KOPT-K1 (cell line): ENCODE results near the gene SRL.
"Not testable (repeated sequence)": the region's sequence is repeated elsewhere in the genome, so short reads cannot be mapped to it uniquely, and the experiment has no call there.

Experiments used
- H3K27ac ChIP-seq: fragments of 200-600 bp; sonication (generic); 2 replicates; pipeline ENCODE4 v1.5.1; 2016; ENCODE audit warnings: antibody characterized with exemption, mild to moderate bottlenecking, low read depth, low read length; ENCODE audit not compliant: poor library complexity, severe bottlenecking
- H3K36me3 ChIP-seq: fragments of 200-600 bp; sonication (generic); 2 replicates; pipeline ENCODE4 v1.5.1; 2017; ENCODE audit warnings: antibody characterized with exemption, mild to moderate bottlenecking, low read length, moderate library complexity; ENCODE audit not compliant: insufficient read depth
- H3K9me3 ChIP-seq: fragments of 200-600 bp; sonication (generic); 2 replicates; pipeline ENCODE4 v1.5.1; 2017; ENCODE audit warnings: antibody characterized with exemption, low read length, mild to moderate bottlenecking; ENCODE audit not compliant: insufficient read depth, poor library complexity, severe bottlenecking

Gene SRL

DNA sequence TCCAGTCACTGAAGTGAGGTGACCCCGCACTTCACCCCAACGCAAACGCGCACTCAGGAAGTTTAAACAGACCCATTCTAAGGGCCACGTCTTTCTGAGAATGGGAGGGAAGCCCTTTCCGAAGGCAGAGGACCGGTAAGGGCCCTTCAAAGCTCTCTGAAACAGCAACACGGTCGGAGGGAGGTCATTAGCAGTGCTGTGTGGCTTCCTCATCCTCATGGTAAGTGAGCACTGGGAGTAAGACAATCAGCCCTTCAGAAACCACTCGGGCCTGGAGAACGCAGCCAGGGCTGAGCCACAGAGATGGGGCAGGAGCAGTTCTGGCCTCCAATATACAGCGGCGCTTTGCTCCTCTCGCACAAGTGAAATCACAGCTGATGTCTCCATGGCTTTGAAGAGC lies 23.7 kb downstream of the SRL start:
- no peak overlapping the region for H3K27ac ChIP-seq
- no peaks in the 10 kb centered on the region for H3K9me3 ChIP-seq
- no peaks in the 10 kb centered on the region for H3K36me3 ChIP-seq

DNA sequence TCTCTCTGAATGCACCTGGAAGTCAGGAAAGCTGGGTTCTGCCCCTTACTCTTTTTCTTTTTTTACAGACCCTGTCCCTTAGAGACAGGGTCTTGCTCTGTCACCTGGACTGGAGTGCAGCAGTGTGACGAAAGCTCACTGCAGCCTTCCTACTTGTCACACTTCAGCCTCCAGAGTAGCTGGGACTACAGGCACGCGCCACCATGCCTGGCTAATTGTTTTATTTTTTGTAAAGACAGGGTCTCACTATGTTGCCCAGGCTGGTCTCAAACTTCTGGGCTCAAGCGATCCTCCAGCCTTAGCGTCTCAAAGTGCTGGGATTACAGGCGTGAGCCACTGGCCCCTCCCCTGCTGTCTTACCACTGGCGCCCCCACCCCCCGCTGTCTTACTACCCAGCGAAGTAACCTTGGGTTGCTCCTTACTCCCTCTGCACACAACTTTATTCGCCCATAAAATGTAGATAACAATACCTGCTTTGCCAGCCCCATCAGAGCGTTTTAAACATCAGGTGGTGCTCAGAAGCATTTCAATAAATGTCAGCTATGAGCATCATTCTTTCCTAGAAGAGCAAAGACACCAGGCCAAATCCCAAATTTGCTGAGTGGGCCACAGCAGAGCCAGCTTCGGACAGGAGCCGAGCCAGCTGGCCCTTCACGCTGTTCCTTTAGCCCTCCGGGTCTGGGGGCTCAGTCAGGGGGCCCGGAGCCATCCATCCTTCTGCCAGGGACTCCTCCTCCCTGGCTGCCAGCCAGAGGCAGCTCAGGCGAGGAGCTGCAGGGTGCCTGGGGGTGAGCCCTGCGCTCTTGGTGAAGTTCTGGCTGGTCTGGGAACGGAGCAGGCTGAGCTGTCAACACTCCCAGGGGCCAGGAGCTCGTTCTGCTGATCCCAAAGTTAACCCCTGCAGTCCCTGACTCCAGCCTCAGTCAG lies 24.4 kb downstream of the SRL start:
- no peak overlapping the region for H3K27ac ChIP-seq
- no peaks in the 10 kb centered on the region for H3K9me3 ChIP-seq
- H3K36me3 ChIP-seq, result no peaks in the 10 kb centered on the region

DNA sequence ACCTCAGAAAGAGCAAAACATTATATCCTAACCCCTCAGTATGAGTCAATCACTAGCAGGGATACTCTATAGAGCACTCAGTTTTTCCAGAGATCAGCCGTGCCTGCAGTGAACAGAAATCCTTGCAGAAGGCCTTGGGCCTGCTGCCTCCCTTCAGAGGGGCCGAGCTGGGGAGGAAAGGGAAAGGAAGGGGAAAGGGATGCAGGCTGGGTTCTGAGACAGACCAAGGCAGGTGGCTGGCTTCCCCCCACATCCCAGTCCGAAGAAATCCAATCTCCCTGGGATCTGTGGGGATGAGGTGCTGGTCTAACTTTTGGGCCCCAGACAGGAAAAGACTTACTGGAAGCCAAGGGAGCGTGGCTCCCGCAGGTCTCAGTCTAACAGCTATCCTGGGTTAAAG lies 25.3 kb downstream of the SRL start:
- Histone ChIP-seq H3K36me3 (no peaks in the 10 kb centered on the region), H3K27ac (no peak overlapping the region), H3K9me3 (no peaks in the 10 kb centered on the region)

DNA sequence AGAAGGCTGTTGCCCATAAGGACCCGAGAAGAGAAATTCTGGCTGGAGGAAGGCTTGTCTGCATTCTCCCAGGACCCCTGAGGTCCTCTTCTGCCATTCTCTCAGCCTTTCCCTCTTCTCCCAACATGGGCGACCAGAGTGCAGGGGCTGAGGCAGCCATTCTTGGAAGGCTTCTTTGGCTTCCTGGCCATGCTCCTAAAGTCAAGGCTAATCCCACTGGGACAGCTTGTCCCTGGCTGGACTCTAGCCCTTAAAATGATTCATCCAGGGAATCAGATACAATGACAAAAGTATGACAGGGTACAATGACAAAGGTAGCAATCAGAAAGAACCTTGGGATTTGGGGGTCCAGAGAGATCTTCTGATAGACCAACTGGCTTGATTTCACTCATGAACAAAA lies 26.8 kb downstream of the SRL start:
- Histone ChIP-seq H3K36me3 (no peaks in the 10 kb centered on the region), H3K27ac (no peak overlapping the region), H3K9me3 (no peaks in the 10 kb centered on the region)

DNA sequence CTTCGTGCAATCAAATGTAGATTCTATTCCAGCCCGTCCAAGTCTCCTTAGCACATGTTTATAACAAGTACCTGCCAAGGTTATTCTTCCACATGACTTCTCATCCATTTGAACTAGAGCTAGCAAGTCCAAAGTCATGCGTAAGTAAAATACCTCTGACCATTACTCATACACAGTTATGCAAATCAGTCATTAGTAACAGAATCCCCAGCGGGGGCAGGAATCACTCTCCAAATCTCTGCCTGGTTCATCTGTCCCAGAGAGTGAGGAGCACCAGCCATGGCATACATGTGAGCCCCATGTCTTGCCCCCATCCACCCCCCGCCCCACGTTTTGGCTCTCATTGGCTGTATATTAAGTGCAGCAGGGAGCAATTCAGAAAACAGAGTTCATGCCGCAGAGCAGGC lies 27.7 kb downstream of the SRL start:
- no peak overlapping the region for H3K27ac ChIP-seq
- H3K36me3 ChIP-seq, result no peaks in the 10 kb centered on the region
- H3K9me3 ChIP-seq, result no peaks in the 10 kb centered on the region

DNA sequence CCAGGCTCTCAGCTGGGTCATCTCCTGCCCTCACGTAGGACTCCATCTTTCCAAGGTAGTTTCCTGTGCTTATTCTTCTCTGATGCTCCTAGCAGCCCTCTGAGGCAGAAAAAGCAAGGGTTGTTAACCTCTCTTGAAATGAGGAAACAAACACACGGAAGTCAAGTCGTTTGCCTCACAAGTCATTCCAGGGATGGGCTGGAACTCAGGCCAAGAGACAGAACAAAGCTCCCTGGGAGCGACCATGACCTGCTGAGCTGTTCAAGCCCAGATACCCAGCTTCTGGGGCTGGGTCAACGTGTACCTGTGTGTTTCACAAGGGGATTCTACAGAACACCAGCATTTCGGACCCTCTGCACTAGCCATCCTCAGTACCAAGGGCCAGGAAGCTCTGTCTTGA lies 28.1 kb downstream of the SRL start:
- H3K27ac ChIP-seq, result no peak overlapping the region

DNA sequence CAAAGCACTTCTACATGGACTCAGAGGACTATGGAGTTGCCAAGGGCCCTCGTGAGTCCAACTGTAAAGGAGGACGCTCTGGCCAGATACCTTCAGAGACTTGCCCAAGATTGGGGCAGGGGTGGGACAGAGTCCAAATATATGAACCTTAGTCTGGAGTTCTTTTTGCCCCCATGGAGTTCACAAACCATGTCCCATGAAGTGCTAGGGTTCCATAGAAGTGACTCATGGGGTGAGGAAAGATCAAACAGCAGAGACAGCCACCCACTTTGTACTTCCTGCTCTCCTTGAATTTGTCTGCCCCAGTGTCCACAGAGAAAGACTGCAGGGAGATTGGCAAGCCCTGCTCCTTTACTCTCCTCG lies 29.0 kb downstream of the SRL start:
- Histone ChIP-seq H3K27ac (no peak overlapping the region), H3K36me3 (no peaks in the 10 kb centered on the region), H3K9me3 (no peaks in the 10 kb centered on the region)

More for the DNA sequence above, 28.1 kb downstream of the SRL start:
- H3K36me3 ChIP-seq, result no peaks in the 10 kb centered on the region
- no peaks in the 10 kb centered on the region for H3K9me3 ChIP-seq

DNA sequence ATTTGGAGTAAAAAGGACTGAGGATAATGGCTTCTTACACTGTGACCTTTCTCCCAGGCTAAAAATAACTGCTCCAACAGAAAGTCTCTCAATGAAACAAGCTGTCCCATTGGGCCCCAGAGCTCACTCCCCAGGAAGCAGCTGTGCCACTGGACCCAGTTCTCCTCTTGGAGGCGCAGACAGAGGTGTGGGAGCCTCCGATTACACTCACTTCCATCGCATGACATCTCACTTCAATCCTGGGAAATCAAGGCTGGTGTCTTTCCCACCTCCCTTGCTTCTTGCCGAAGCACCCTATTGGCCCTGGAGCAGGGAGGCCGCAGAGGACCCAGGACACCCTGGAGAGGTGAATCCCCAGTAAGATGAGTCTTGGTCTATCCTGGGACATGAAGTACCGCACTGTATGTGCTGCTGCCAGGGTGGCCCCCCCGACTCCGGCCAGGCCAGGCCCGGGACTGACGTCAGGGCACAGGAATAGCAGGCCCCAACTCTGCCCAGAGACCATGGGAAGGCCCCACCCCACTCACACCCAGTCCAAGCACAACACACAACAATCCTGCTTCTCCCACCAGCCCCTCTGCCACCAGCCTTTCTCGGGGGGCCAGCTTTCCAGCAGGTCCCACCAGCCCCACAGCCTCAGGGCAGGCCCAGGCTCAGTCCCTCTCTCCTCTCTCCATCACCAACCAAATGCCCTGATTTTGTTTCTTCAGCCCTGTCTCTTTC lies 29.5 kb downstream of the SRL start:
- no peaks in the 10 kb centered on the region for H3K36me3 ChIP-seq
- H3K9me3 ChIP-seq, result no peaks in the 10 kb centered on the region
- H3K27ac ChIP-seq, result no peak overlapping the region

DNA sequence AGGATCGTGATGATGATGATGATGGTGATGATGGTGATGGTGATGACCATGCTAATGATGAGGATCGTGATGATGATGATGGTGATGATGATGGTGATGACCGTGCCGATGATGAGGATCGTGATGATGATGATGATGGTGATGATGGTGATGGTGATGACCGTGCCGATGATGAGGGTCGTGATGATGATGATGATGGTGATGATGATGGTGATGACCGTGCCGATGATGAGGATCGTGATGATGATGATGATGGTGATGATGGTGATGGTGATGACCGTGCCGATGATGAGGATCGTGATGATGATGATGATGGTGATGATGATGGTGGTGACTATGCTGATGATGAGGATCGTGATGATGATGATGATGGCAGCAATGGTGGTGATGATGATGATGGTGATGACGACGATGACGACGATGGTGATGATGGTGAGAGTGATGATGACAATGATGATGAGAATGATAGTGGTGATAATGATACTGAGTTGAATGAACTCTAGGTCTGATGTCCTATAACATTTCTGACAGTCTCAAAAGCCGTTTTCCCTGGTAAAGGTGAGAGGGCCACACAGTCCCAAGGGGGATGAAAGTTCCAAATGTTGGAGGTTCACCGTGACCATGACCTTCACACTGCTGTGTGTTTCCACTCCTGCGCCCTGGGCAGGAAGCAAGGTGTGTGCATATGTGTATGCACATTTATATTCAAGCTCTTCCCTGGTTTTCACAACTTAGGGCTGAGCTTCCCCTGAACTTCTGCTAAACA lies 30.3 kb downstream of the SRL start:
- H3K9me3 ChIP-seq, H3K36me3 ChIP-seq, H3K27ac ChIP-seq: not testable (repeated sequence)

DNA sequence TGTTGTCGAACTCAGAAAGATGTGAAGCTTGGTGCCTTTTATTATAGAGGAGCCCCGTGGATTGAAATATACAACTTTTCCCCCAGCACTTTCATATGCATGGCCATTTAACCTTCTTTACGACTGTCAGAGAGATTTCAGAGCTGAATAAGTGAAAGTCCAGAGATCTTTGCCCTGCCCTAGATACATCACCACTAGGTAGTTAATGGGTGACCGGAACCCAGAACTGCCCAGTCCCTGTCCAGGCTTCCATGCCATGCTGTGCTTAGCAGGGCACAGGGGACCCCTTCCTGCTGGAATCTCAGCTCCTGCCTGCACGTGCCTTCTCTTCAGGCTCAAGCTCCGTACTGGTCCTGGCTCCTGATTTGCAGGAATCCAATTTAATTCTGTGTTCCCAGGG lies 32.2 kb downstream of the SRL start:
- Histone ChIP-seq H3K36me3 (no peaks in the 10 kb centered on the region), H3K27ac (no peak overlapping the region), H3K9me3 (no peaks in the 10 kb centered on the region)

DNA sequence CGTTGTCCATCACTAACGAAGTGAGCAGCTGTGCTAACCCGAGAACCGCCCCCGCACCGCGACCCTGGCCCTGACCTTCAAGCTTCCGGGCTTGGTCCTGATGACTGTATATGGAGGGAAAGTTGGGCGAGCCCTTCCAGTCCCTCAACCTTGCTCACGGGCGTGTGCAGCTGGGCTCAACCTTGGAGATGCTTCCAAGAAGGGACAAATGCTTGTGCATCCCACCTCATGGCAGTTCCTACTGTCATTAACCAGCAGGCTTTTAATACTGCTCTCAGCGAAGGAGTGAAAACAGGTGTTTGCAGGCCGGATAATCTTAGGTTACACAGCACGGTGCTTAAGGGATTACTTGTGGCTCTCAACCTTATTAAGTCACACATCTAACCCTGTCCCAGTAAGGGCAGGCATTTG lies 33.5 kb downstream of the SRL start:
- no peaks in the 10 kb centered on the region for H3K9me3 ChIP-seq
- no peak overlapping the region for H3K27ac ChIP-seq
- no peaks in the 10 kb centered on the region for H3K36me3 ChIP-seq

DNA sequence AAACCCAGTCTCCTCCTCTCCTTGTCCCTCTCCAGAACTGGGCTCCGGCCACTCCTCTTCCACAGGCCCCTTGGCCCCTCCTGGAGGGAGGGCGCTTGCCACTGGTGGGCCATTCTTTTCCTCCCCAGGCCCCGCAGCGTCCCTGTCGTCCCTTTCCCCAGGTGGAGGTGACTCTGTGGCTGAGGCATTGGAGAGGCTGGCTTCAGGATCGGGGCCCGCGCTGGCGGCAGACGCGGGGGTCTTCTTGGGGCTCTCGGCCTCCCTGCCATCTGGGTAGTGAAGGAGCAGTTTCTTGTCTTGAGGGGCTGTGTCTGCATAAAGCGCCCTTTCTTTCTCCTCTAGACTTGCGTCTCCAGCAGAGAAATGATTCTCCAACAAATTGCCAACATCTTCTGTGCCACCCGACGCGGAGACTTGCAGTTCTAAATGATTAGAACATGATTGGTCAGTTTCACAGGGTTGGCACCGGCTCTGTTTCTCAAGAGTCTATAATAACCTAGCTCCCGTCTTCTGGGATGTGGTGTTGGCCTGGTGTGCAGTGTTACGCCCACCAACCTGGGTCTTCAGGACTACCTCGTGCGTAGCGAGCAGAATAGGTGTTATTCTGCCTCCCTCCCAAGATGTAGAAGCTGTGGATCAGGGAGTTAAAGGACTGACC lies 34.1 kb downstream of the SRL start:
- no peaks in the 10 kb centered on the region for H3K36me3 ChIP-seq
- no peaks in the 10 kb centered on the region for H3K9me3 ChIP-seq
- no peak overlapping the region for H3K27ac ChIP-seq

DNA sequence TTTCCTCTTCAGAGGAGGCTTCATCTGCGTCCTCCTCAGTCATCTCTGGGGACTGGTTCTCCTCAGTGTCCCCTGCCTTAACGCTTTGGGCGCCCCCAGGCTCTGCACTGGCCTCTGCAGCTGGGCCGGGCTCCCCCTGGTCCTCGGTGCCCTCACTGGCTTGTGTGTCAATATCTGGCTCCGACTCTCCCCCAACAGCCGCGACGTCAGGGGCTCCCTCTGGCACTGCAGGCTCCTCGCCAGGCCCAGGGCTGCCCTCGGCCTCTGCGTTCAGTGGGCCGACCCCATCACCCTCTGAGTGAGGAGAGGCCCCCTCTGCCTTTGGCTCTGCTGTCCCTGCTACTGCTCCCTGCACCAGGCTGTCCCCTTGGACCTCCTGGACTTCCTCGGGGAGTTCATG lies 34.7 kb downstream of the SRL start:
- H3K36me3 ChIP-seq, result no peaks in the 10 kb centered on the region

DNA sequence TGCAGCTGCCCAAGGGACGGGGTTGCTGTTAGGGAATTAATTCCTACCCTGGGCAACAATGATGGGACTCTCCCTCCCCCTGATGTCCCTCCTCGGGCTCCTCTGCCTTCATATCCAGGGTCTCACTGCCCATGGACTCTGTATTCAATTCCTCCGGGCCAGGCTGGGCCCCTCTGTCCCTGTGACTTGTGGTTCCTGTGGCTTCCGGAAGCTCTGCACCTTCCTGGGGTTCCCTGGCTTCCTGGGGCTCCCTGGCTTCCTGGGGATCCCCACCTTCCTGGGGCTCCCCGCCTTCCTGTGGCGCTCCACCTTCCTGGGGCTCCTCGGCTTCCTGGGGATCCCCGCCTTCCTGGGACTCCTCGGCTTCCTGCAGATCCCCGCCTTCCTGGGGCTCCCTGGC lies 35.2 kb downstream of the SRL start:
- Histone ChIP-seq H3K9me3 (no peaks in the 10 kb centered on the region), H3K27ac (no peak overlapping the region), H3K36me3 (no peaks in the 10 kb centered on the region)

More for the DNA sequence above, 34.7 kb downstream of the SRL start:
- Histone ChIP-seq H3K9me3 (no peaks in the 10 kb centered on the region), H3K27ac (no peak overlapping the region)

DNA sequence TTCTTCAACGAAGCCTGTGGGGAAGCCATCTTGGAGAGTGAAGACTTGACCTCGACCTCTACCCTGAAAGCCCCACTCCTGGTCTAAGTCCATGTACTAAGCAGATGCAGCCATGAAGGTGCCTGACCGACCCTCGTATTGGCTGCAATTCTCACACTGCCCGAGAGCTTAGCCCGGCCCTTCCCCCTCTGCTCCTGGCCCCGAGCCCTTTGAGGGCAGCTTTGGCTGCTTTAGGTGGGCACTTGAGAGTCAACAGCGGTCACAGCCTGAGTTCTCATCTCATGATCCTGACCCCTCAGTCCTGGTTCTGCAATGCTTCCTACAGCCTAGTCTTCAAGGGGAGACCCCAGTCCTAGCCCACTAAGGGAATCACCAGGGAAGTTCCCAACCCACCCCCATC lies 35.9 kb downstream of the SRL start:
- H3K27ac ChIP-seq, result no peak overlapping the region
- no peaks in the 10 kb centered on the region for H3K9me3 ChIP-seq
- H3K36me3 ChIP-seq, result no peaks in the 10 kb centered on the region
